PC-3 (cell line): ENCODE results near the gene RABGAP1L. TPM values are rescaled to one million over a fixed set of nuclear protein-coding genes. Genes with fewer than 3 reads are reported as not detected.
"Not testable (repeated sequence)": the region's sequence is repeated elsewhere in the genome, so short reads cannot be mapped to it uniquely, and the experiment has no call there.

Source experiments
- ATAC-seq: fragments of 200-7000 bp; cut with Tn5 transposase; 2 replicates; pipeline ENCODE4 v1.9.1; 2020; ENCODE audit warnings: mild to moderate bottlenecking, moderate library complexity
- BruUV-seq: library from RNA; stranded (reverse); fragments of 400-500 nt; replicated peaks from 2 replicates; lab custom pipeline; 2021; lab: Mats Ljungman, UMichigan
- CTCF ChIA-PET: fragments of 300-600 bp; sonication (Branson Sonifier 250); formaldehyde crosslinking; loops from one replicate; lab custom pipeline; 2022; ENCODE audit warnings: antibody characterized with exemption; lab: Charles Lee
- POLR2A ChIA-PET: fragments of 300-600 bp; sonication (Branson Sonifier 250); formaldehyde crosslinking; loops from one replicate; lab custom pipeline; 2022; ENCODE audit warnings: antibody characterized with exemption; ENCODE audit not compliant: unreplicated experiment; lab: Charles Lee
- DNase-seq: peaks from one replicate; pipeline ENCODE4 v3.0.0-alpha.2; 2015
- H2AFZ ChIP-seq: fragments of 300-600 bp; sonication (generic); 2 replicates; pipeline ENCODE4 v1.6.0; 2016; ENCODE audit warnings: antibody characterized with exemption, low read length
- H3F3A ChIP-seq: fragments of 300-600 bp; sonication (generic); one replicate; pipeline ENCODE4 v1.6.0; 2017; ENCODE audit warnings: antibody characterized with exemption, low read length, control low read depth, mild to moderate bottlenecking; ENCODE audit not compliant: unreplicated experiment
- H3K27ac ChIP-seq: fragments of 300-600 bp; sonication (generic); 2 replicates; pipeline ENCODE4 v1.5.1; 2016; ENCODE audit warnings: mild to moderate bottlenecking, low read length
- H3K27me3 ChIP-seq: fragments of 300-600 bp; sonication (generic); 2 replicates; pipeline ENCODE4 v1.6.1; 2016; ENCODE audit warnings: low read length, mixed read lengths
- H3K36me3 ChIP-seq: fragments of 300-600 bp; sonication (generic); 2 replicates; pipeline ENCODE4 v1.6.1; 2016; ENCODE audit warnings: low read depth, mixed run types, low read length, mixed read lengths
- H3K4me1 ChIP-seq: fragments of 300-600 bp; sonication (generic); 2 replicates; pipeline ENCODE4 v1.5.1; 2016; ENCODE audit warnings: low read length; ENCODE audit not compliant: insufficient read depth
- H3K4me2 ChIP-seq: fragments of 300-600 bp; sonication (generic); 2 replicates; pipeline ENCODE4 v1.6.0; 2016; ENCODE audit warnings: low read length
- H3K4me3 ChIP-seq: fragments of 300-600 bp; sonication (generic); 2 replicates; pipeline ENCODE4 v1.5.1; 2016; ENCODE audit warnings: mild to moderate bottlenecking, low read length, mixed read lengths
- H3K79me2 ChIP-seq: fragments of 300-600 bp; sonication (generic); 2 replicates; pipeline ENCODE4 v1.6.1; 2017; ENCODE audit warnings: low read length, mixed read lengths
- H3K9ac ChIP-seq: fragments of 300-600 bp; sonication (generic); 2 replicates; pipeline ENCODE4 v1.6.0; 2016; ENCODE audit warnings: mild to moderate bottlenecking, low read length
- H3K9me2 ChIP-seq: fragments of 300-600 bp; sonication (generic); replicated peaks from 2 replicates; pipeline ENCODE4 v1.6.1; 2016; ENCODE audit warnings: mixed run types, low read length, mixed read lengths
- H3K9me3 ChIP-seq: fragments of 300-600 bp; sonication (generic); 2 replicates; pipeline ENCODE4 v1.6.1; 2016; ENCODE audit warnings: low read length, mixed read lengths
- H4K20me1 ChIP-seq: fragments of 300-600 bp; sonication (generic); 2 replicates; pipeline ENCODE4 v1.6.1; 2016; ENCODE audit warnings: low read length, mixed read lengths
- CTCF ChIP-seq: fragments of 300-600 bp; sonication (generic); conservative IDR thresholded peaks from 2 replicates; pipeline ENCODE4 v1.5.1; 2017; ENCODE audit warnings: antibody characterized with exemption, low read depth, mild to moderate bottlenecking, low read length
- EZH2 ChIP-seq: fragments of 300-600 bp; sonication (generic); IDR thresholded peaks from one replicate; pipeline ENCODE4 v1.6.1; 2017; ENCODE audit warnings: antibody characterized with exemption, mild to moderate bottlenecking, low read length; ENCODE audit not compliant: unreplicated experiment
- EZH2phosphoT487 ChIP-seq: fragments of 300-600 bp; sonication (generic); IDR thresholded peaks from 2 replicates; pipeline ENCODE4 v1.6.1; 2018; ENCODE audit warnings: mild to moderate bottlenecking, antibody characterized with exemption, low read length, borderline replicate concordance
- intact Hi-C: fragments of 100-400 bp; cut with micrococcal nuclease; formaldehyde crosslinking; loops from 2 replicates; pipeline ENCODE4 v1.9.0; 2023
- total RNA-seq: library from RNA; depleted of rRNA; stranded (reverse); fragments of >200 nt; gene quantifications from 2 replicates; pipeline ENCODE4 v1.2.3, GENCODE V29; 2014

RABGAP1L gene
- total RNA-seq, 1 experiment from 2014 or later, result 24.4 TPM

- TF ChIP-seq EZH2 (no peak), CTCF (no peak), EZH2phosphoT487 (no peak)
- Histone ChIP-seq H3K27ac (no peak overlapping the region), H2AFZ (no peak overlapping the region), H3K4me2 (no peak overlapping the region), H3K9me2 (no peaks in the 10 kb centered on the region), H3K9me3 (no peaks in the 10 kb centered on the region), H3K27me3 (no peaks in the 10 kb centered on the region), H3F3A (no peaks in the 10 kb centered on the region), H3K79me2 (no peaks in the 10 kb centered on the region), H3K36me3 (no peaks in the 10 kb centered on the region), H3K4me1 (no peaks in the 10 kb centered on the region), H3K9ac (no peak overlapping the region), H4K20me1 (no peaks in the 10 kb centered on the region), H3K4me3 (no peak overlapping the region)
- ATAC-seq, result no peak
- BruUV-seq, result no TSS peak
- ChIA-PET POLR2A (no interaction called here), CTCF (no interaction called here)
- no peak for DNase-seq
- intact Hi-C loops, result no loop called here
Observed at GRCh38 chr1:174337000-174337681, 177.8 kb downstream of the RABGAP1L start.

GRCh38 chr1:174340404-174340803 lies 181.1 kb downstream of the RABGAP1L start:
- H3K4me3 ChIP-seq, ATAC-seq, H3K27ac ChIP-seq, H3K9me3 ChIP-seq, H3K9ac ChIP-seq, H3K9me2 ChIP-seq, H3K4me2 ChIP-seq, H3F3A ChIP-seq, intact Hi-C loops, BruUV-seq, H4K20me1 ChIP-seq, H3K36me3 ChIP-seq, H2AFZ ChIP-seq, H3K4me1 ChIP-seq, H3K79me2 ChIP-seq, POLR2A ChIA-PET, H3K27me3 ChIP-seq, CTCF ChIA-PET, DNase-seq: not testable (repeated sequence)

- H3K27me3 ChIP-seq, result no peaks in the 10 kb centered on the region
- no peaks in the 10 kb centered on the region for H3K79me2 ChIP-seq
- ChIA-PET POLR2A (no interaction called here), CTCF (no interaction called here)
- H2AFZ ChIP-seq, result no peak overlapping the region
- H4K20me1 ChIP-seq, result no peaks in the 10 kb centered on the region
- ATAC-seq, result no peak
- no peak for DNase-seq
- no peaks in the 10 kb centered on the region for H3K9me2 ChIP-seq
- H3K4me2 ChIP-seq, result no peak overlapping the region
- no peak overlapping the region for H3K9ac ChIP-seq
- no peaks in the 10 kb centered on the region for H3K4me1 ChIP-seq
- H3F3A ChIP-seq, result no peaks in the 10 kb centered on the region
- no peak overlapping the region for H3K4me3 ChIP-seq
- intact Hi-C loops, result no loop called here
- BruUV-seq, result no TSS peak
- H3K9me3 ChIP-seq, result no peaks in the 10 kb centered on the region
- H3K36me3 ChIP-seq, result no peaks in the 10 kb centered on the region
- TF ChIP-seq CTCF (no peak), EZH2 (no peak), EZH2phosphoT487 (no peak)
- no peak overlapping the region for H3K27ac ChIP-seq
Observed at GRCh38 chr1:174344162-174344561, 184.8 kb downstream of the RABGAP1L start.
